Astrocyte (in vitro differentiated cells and primary cell): ENCODE results near the gene GNAS-AS1. TPM values are rescaled to one million over a fixed set of nuclear protein-coding genes. Genes with fewer than 3 reads are reported as not detected.

Experiments used
- DNase-seq: peaks from one replicate; pipeline ENCODE4 v3.0.0-alpha.2; 2010; ENCODE audit warnings: low read depth
- FAIRE-seq: peaks from 2 replicates; lab custom pipeline; 2011; peaks lifted over from hg19 to GRCh38; lab: Jason Lieb, UNC
- H2AFZ ChIP-seq: 2 replicates; pipeline ENCODE4 v1.6.0; 2012; ENCODE audit warnings: low read depth, low read length, inconsistent platforms
- H3K27ac ChIP-seq: 2 replicates; pipeline ENCODE4 v1.5.1; 2011; ENCODE audit warnings: low read depth, low read length, inconsistent platforms
- H3K27me3 ChIP-seq: 2 replicates; pipeline ENCODE4 v1.6.0; 2011; ENCODE audit warnings: low read length, inconsistent platforms; ENCODE audit not compliant: insufficient read depth
- H3K36me3 ChIP-seq: 2 replicates; pipeline ENCODE4 v1.5.1; 2011; ENCODE audit warnings: low read length, inconsistent platforms; ENCODE audit not compliant: insufficient read depth
- H3K4me1 ChIP-seq: 2 replicates; pipeline ENCODE4 v1.5.1; 2011; ENCODE audit warnings: low read length, inconsistent platforms; ENCODE audit not compliant: insufficient read depth
- H3K4me2 ChIP-seq: 2 replicates; pipeline ENCODE4 v1.6.0; 2012; ENCODE audit warnings: low read length, inconsistent platforms
- H3K4me3 ChIP-seq: 2 replicates; pipeline ENCODE4 v1.5.1; 2011; ENCODE audit warnings: low read depth, mild to moderate bottlenecking, low read length, inconsistent platforms; ENCODE audit not compliant: insufficient read depth
- H3K79me2 ChIP-seq: 2 replicates; pipeline ENCODE4 v1.6.0; 2012; ENCODE audit warnings: mild to moderate bottlenecking, low read length, inconsistent platforms; ENCODE audit not compliant: insufficient read depth
- H3K9ac ChIP-seq: 2 replicates; pipeline ENCODE4 v1.6.0; 2012; ENCODE audit warnings: mild to moderate bottlenecking, low read length, inconsistent platforms
- H3K9me3 ChIP-seq: 2 replicates; pipeline ENCODE4 v1.5.1; 2012; ENCODE audit warnings: low read depth, mild to moderate bottlenecking, low read length, inconsistent platforms; ENCODE audit not compliant: insufficient read depth
- H4K20me1 ChIP-seq: 2 replicates; pipeline ENCODE4 v1.6.0; 2012; ENCODE audit warnings: low read length, inconsistent platforms; ENCODE audit not compliant: insufficient read depth
- H3K27ac Mint-ChIP-seq: one replicate; pipeline ENCODE4 v1.8.0; 2021; ENCODE audit warnings: mild to moderate bottlenecking, mixed read lengths; ENCODE audit not compliant: unreplicated experiment
- H3K27me3 Mint-ChIP-seq: one replicate; pipeline ENCODE4 v1.8.0; 2021; ENCODE audit warnings: low read depth, mixed read lengths; ENCODE audit not compliant: unreplicated experiment
- H3K36me3 Mint-ChIP-seq: one replicate; pipeline ENCODE4 v1.8.0; 2021; ENCODE audit warnings: low read depth, mixed read lengths; ENCODE audit not compliant: unreplicated experiment
- H3K4me1 Mint-ChIP-seq: one replicate; pipeline ENCODE4 v1.8.0; 2021; ENCODE audit warnings: low read depth, mixed read lengths; ENCODE audit not compliant: unreplicated experiment
- H3K4me3 Mint-ChIP-seq: one replicate; pipeline ENCODE4 v1.8.0; 2021; ENCODE audit warnings: mild to moderate bottlenecking, moderate library complexity, mixed read lengths; ENCODE audit not compliant: unreplicated experiment
- H3K9me3 Mint-ChIP-seq: one replicate; pipeline ENCODE4 v1.8.0; 2021; ENCODE audit warnings: mild to moderate bottlenecking, mixed read lengths; ENCODE audit not compliant: unreplicated experiment
- EZH2 ChIP-seq: IDR thresholded peaks from 2 replicates; pipeline ENCODE4 v1.6.1; 2012; ENCODE audit warnings: mild to moderate bottlenecking, low read length, inconsistent platforms; ENCODE audit not compliant: insufficient read depth
- total RNA-seq: library from RNA; stranded (reverse); gene quantifications from 2 replicates; pipeline ENCODE4 v1.2.1, GENCODE V29; 2021
- TF ChIP-seq, protein P1 (sequence below): IDR thresholded peaks from 2 replicates; pipeline ENCODE4 v1.5.1; 2011; ENCODE audit warnings: low read depth, mild to moderate bottlenecking, inconsistent platforms, low read length, moderate library complexity; ENCODE audit not compliant: insufficient read depth

Gene GNAS-AS1
- total RNA-seq, 1 donor from 2014 or later, result 3.8 TPM

DNA sequence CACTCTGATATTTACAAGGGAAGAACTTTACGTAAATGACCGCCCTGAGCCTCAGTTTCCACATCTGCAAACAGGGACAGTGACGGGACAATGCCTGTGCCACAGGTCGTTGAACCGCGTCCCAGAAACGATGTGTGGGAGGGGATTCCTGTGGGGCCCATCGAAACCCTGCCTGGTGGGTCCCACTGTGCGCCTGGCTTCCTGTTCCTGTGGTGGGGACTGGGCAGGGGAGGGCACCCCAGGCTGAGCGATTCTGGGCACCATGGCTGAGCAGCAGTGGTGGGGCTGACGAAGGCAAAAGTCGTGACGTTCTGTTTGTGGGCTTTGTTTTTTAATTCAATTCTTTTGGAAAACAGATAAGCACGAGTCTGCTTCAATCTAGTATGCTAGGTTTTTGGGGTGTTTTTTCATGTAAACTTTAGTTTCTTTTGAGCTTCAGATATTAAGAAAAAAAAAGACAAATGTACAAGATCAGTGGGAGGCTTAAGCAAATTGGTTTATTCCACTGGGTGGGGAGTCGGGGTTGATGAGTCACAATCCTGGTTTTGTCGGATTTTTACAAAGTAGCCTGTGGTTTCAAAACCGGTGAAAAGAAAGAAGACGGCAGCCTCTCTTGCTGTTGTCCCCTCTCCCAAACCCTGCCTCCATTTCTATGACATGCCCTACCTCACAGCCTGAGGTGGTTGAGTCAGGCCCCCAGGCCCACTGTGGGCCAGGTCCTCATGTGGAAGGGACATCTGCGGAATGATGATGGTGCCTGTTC lies 40.4 kb downstream of the GNAS-AS1 start:
- H3K36me3 Mint-ChIP-seq, result peaks cover 4% of the 10 kb centered on the region
- Histone ChIP-seq H4K20me1 (no peaks in the 10 kb centered on the region), H3K27ac (no peak overlapping the region), H3K79me2 (no peaks in the 10 kb centered on the region), H3K9me3 (no peaks in the 10 kb centered on the region), H3K36me3 (no peaks in the 10 kb centered on the region), H3K4me1 (peaks cover 16% of the 10 kb centered on the region), H2AFZ (no peak overlapping the region), H3K9ac (no peak overlapping the region), H3K4me3 (no peak overlapping the region), H3K27me3 (peaks cover 17% of the 10 kb centered on the region), H3K4me2 (peak overlapping the region; percentile 59)
- H3K27ac Mint-ChIP-seq, result peak overlapping the region; percentile 34
- peak; percentile 61 for DNase-seq
- no peak for TF ChIP-seq EZH2
- TF ChIP-seq, protein P1, sequence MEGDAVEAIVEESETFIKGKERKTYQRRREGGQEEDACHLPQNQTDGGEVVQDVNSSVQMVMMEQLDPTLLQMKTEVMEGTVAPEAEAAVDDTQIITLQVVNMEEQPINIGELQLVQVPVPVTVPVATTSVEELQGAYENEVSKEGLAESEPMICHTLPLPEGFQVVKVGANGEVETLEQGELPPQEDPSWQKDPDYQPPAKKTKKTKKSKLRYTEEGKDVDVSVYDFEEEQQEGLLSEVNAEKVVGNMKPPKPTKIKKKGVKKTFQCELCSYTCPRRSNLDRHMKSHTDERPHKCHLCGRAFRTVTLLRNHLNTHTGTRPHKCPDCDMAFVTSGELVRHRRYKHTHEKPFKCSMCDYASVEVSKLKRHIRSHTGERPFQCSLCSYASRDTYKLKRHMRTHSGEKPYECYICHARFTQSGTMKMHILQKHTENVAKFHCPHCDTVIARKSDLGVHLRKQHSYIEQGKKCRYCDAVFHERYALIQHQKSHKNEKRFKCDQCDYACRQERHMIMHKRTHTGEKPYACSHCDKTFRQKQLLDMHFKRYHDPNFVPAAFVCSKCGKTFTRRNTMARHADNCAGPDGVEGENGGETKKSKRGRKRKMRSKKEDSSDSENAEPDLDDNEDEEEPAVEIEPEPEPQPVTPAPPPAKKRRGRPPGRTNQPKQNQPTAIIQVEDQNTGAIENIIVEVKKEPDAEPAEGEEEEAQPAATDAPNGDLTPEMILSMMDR, result no peak
- peaks cover 14% of the 10 kb centered on the region for H3K4me1 Mint-ChIP-seq
- no peaks in the 10 kb centered on the region for H3K9me3 Mint-ChIP-seq
- no peak overlapping the region for H3K4me3 Mint-ChIP-seq
- no peak for FAIRE-seq
- H3K27me3 Mint-ChIP-seq, result peaks cover 15% of the 10 kb centered on the region

DNA sequence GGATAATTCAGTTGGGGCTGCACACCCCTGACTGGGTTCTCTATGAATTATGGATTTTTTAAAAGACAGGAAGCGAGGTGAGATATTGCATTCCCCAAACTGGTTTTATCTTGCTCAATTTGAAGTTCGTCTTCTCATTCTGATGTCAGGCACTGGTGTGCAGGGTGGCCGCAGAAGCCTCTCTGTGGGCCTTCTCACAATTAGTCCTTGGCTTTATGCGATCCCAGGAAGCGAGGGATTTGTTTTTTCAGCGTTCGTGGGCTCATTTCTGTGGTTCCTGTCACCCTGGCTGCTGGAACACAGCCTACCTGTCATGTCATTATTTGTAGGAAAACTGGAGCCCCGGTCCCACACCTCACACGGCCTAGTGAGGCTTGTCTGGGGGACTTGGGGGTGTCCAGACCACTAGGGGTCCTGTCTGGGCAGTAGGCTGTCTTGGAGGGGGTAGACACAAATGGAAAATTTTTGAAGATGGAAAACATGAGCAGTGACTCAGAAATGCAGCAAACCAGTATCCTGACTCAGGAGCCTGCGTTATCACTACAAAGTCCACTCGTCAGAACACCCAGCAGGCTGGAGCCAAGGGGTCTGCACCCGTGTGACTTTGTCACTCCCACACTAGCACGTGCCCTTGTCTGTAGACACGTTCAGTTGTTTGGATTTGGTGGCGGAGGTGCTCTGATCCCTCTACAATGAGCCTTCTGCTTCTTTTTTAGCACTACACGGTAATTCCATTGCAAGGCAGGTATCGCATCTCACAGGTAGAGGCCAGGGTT lies 42.2 kb downstream of the GNAS-AS1 start:
- Histone ChIP-seq H3K79me2 (no peaks in the 10 kb centered on the region), H3K4me2 (peak overlapping the region; percentile 28), H4K20me1 (no peaks in the 10 kb centered on the region), H3K4me3 (no peak overlapping the region), H3K9ac (no peak overlapping the region), H3K27ac (peak overlapping the region; percentile 18), H2AFZ (no peak overlapping the region), H3K4me1 (peaks cover 16% of the 10 kb centered on the region), H3K9me3 (no peaks in the 10 kb centered on the region), H3K27me3 (peaks cover 19% of the 10 kb centered on the region), H3K36me3 (no peaks in the 10 kb centered on the region)
- H3K27ac Mint-ChIP-seq, result peak overlapping the region; percentile 70
- FAIRE-seq (no peak), DNase-seq (peak; percentile 67)
- TF ChIP-seq, protein P1, result no peak
- TF ChIP-seq EZH2, result no peak
- peaks cover 15% of the 10 kb centered on the region for H3K4me1 Mint-ChIP-seq
- H3K4me3 Mint-ChIP-seq, result no peak overlapping the region
- H3K9me3 Mint-ChIP-seq, result no peaks in the 10 kb centered on the region
- H3K36me3 Mint-ChIP-seq, result peaks cover 4% of the 10 kb centered on the region
- peaks cover 20% of the 10 kb centered on the region for H3K27me3 Mint-ChIP-seq
